Gastroesophageal sphincter (tissue), 4 donors: ENCODE measurements around the gene CGRRF1. TPM values are rescaled to one million over a fixed set of nuclear protein-coding genes. Genes with fewer than 3 reads are reported as not detected.

Source experiments
- ATAC-seq: fragments of 150-250 bp; one replicate; pipeline ENCODE4 v1.9.1; 2016; ENCODE audit warnings: mild to moderate bottlenecking, moderate library complexity
- H3K27ac ChIP-seq, 4 donors: fragments of 200-600 bp; sonication (generic) in 3 of 4; 1 replicate in 3 of 4; 2 replicates in 1 of 4; pipeline ENCODE4 v1.5.1; 2016 to 2019
- H3K27me3 ChIP-seq: fragments of 200-600 bp; sonication (generic); one replicate; pipeline ENCODE4 v1.5.1; 2019
- H3K36me3 ChIP-seq, 2 donors: fragments of 200-600 bp; sonication (generic); one replicate each; pipeline ENCODE4 v1.5.1; 2019; ENCODE audit warnings: control low read depth in 1 of 2
- H3K4me1 ChIP-seq, 3 donors: fragments of 200-600 bp; sonication (generic); 1 replicate in 2 of 3; 2 replicates in 1 of 3; pipeline ENCODE4 v1.5.1; 2016 to 2019; ENCODE audit warnings: control low read depth in 2 of 3
- H3K4me3 ChIP-seq, 2 donors: fragments of 200-600 bp; sonication (generic); one replicate each; pipeline ENCODE4 v1.5.1; 2019; ENCODE audit warnings: mild to moderate bottlenecking in 1 of 2, moderate library complexity in 1 of 2
- H3K9me3 ChIP-seq, 3 donors: fragments of 200-600 bp; sonication (generic); one replicate each; pipeline ENCODE4 v1.5.1; 2017 to 2019; ENCODE audit warnings: control low read depth in 2 of 3
- EP300 ChIP-seq: sonication (generic); formaldehyde crosslinking; IDR thresholded peaks from one replicate; pipeline ENCODE4 v1.6.1; 2017; ENCODE audit warnings: antibody characterized with exemption, mild to moderate bottlenecking
- POLR2A ChIP-seq, 2 donors: fragments of 450-650 bp; IDR thresholded peaks; one replicate each; pipeline ENCODE4 v1.6.1; 2017; ENCODE audit warnings: antibody characterized with exemption in 2 of 2, mild to moderate bottlenecking in 2 of 2, moderate library complexity in 1 of 2
- POLR2AphosphoS5 ChIP-seq: sonication (generic); formaldehyde crosslinking; IDR thresholded peaks from one replicate; pipeline ENCODE4 v1.6.1; 2017; ENCODE audit warnings: antibody characterized with exemption
- WGBS, 2 donors: methylation state at CpG; one replicate each; pipeline ENCODE4 v1.1.5; 2018; ENCODE audit warnings: low coverage in 1 of 2; 5-methylcytosine and 5-hydroxymethylcytosine counted together
- total RNA-seq, 4 donors: library from RNA; depleted of rRNA; stranded (reverse); fragments of >200 nt; gene quantifications; one replicate each; pipeline ENCODE4 v1.1.0, GENCODE V29; 2016
- TF ChIP-seq, protein P1 (sequence below), 4 experiments: fragments of 200-600 bp in 2 of 4; fragments of 450-650 bp in 2 of 4; sonication (generic) in 1 of 4; IDR thresholded peaks; one replicate each; pipeline ENCODE4 v1.5.1; 2017 to 2019; ENCODE audit warnings: antibody characterized with exemption in 4 of 4, mild to moderate bottlenecking in 2 of 4, moderate library complexity in 2 of 4

Gene CGRRF1
- total RNA-seq, 4 donors from 2014 or later: 12.3 to 32.8 (median 22.2) TPM

DNA sequence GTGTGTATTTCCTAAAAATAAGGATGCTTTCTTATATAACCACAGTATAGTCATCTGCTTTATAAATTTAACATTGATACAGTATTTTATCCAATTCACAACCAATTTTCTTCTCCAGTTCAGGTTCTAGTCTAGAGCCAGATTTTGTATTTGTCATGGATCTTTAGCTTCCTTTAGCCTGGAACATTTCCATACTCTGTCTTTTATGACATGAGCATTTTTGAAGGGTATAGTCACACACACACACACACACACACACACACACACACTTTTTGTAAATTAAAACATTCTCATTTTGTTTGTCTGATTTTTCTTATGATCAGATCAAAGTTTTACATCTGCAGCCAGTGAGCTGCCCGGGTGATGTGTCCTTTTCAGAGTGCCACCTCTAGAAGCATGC, 25.4 kb downstream of the CGRRF1 start:
- Histone ChIP-seq H3K4me3 (no peak overlapping the region), H3K9me3 (no peaks in the 10 kb centered on the region), H3K4me1 (no peaks in the 10 kb centered on the region), H3K36me3 (peaks cover 3 to 44% of the 10 kb centered on the region in 2 donors), H3K27me3 (no peaks in the 10 kb centered on the region), H3K27ac (no peak overlapping the region)
- 80 to 89% methylated on average over 1 of the region's 1 CpG for WGBS, 2 donors
- TF ChIP-seq, protein P1, sequence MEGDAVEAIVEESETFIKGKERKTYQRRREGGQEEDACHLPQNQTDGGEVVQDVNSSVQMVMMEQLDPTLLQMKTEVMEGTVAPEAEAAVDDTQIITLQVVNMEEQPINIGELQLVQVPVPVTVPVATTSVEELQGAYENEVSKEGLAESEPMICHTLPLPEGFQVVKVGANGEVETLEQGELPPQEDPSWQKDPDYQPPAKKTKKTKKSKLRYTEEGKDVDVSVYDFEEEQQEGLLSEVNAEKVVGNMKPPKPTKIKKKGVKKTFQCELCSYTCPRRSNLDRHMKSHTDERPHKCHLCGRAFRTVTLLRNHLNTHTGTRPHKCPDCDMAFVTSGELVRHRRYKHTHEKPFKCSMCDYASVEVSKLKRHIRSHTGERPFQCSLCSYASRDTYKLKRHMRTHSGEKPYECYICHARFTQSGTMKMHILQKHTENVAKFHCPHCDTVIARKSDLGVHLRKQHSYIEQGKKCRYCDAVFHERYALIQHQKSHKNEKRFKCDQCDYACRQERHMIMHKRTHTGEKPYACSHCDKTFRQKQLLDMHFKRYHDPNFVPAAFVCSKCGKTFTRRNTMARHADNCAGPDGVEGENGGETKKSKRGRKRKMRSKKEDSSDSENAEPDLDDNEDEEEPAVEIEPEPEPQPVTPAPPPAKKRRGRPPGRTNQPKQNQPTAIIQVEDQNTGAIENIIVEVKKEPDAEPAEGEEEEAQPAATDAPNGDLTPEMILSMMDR (IDR thresholded peaks at IDR 0.05): no peak
- TF ChIP-seq POLR2A (IDR thresholded peaks at IDR 0.05) (no peak), POLR2AphosphoS5 (no peak), EP300 (no peak)
- ATAC-seq: no peak

DNA sequence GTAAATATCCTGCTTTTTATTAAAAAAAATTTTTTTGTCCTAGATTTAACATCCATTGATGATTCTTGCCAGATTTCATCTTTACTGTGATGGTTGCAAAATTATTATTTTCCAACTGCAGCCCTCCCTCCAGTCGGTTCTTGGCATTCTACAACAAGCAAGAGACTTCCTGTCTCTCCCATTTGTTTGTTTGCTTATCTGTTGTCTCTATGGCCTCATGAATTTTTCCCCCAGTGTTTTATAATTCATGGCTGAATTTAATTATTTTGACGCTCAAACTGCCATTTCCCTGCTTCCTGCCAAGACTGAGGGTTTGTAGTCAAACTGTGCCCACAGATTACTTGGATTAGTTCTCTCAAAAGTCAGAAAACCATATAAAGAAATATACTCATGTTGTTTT, 25.9 kb downstream of the CGRRF1 start:
- H3K27ac ChIP-seq: no peak overlapping the region
- no peaks in the 10 kb centered on the region for H3K4me1 ChIP-seq
- H3K36me3 ChIP-seq: peaks cover 3 to 44% of the 10 kb centered on the region in 2 donors
- H3K4me3 ChIP-seq: no peak overlapping the region
- TF ChIP-seq, protein P1 (IDR thresholded peaks at IDR 0.05): no peak
- TF ChIP-seq POLR2AphosphoS5 (no peak), POLR2A (IDR thresholded peaks at IDR 0.05) (no peak), EP300 (no peak)
- ATAC-seq: no peak
- no peaks in the 10 kb centered on the region for H3K27me3 ChIP-seq
- WGBS, 2 donors: 48 to 52% methylated on average over 2 of the region's 2 CpGs
- no peaks in the 10 kb centered on the region for H3K9me3 ChIP-seq

DNA sequence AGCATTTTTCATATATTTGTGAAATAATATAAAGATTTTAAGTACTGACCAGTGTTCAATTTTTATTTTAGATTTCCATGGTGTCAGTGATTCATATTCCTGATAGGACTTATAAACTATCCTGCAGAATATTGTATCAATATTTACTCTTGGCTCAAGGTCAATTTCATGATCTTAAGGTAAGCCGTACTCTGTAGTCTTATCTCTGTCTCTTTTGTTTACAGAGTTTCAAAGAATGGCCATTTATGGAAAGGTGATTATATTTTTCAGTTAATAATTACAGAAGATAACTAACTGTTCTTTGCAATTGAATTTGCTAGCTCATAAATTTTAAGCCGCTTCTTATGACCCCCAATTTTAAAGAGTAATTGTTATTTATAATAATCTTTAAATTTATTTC, 27.9 kb downstream of the CGRRF1 start:
- Histone ChIP-seq H3K27ac (no peak overlapping the region), H3K4me1 (no peaks in the 10 kb centered on the region), H3K4me3 (no peak overlapping the region), H3K36me3 (peaks cover 3 to 45% of the 10 kb centered on the region in 2 donors), H3K27me3 (no peaks in the 10 kb centered on the region), H3K9me3 (no peaks in the 10 kb centered on the region)
- TF ChIP-seq, protein P1 (IDR thresholded peaks at IDR 0.05): no peak
- TF ChIP-seq EP300: no peak
- TF ChIP-seq POLR2A (IDR thresholded peaks at IDR 0.05): no peak
- TF ChIP-seq POLR2AphosphoS5: no peak
- ATAC-seq: no peak
- 57 to 72% methylated on average over 2 of the region's 2 CpGs for WGBS, 2 donors

DNA sequence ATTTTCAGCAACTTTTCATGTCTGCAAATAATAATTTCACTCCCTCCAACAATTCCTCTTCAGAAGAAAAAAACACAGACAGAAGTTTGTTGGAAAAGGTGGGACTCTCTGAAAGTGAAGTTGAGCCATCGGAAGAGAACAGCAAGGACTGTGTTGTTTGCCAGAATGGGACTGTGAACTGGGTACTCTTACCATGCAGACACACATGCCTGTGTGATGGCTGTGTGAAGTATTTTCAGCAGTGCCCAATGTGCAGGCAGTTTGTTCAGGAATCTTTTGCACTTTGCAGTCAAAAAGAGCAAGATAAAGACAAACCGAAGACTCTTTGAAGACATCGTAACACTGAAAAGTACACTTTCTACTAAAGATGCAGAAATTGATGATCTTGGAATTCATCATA, 28.3 kb downstream of the CGRRF1 start:
- H3K4me1 ChIP-seq: no peaks in the 10 kb centered on the region
- no peaks in the 10 kb centered on the region for H3K9me3 ChIP-seq
- TF ChIP-seq, protein P1 (IDR thresholded peaks at IDR 0.05): no peak
- TF ChIP-seq POLR2A (IDR thresholded peaks at IDR 0.05) (no peak), POLR2AphosphoS5 (no peak), EP300 (no peak)
- H3K36me3 ChIP-seq: peaks cover 3 to 45% of the 10 kb centered on the region in 2 donors
- no peak for ATAC-seq
- H3K4me3 ChIP-seq: no peak overlapping the region
- H3K27ac ChIP-seq: no peak overlapping the region
- 68 to 89% methylated on average over 3 of the region's 3 CpGs for whole genome bisulfite sequencing, 2 donors
- no peaks in the 10 kb centered on the region for H3K27me3 ChIP-seq

DNA sequence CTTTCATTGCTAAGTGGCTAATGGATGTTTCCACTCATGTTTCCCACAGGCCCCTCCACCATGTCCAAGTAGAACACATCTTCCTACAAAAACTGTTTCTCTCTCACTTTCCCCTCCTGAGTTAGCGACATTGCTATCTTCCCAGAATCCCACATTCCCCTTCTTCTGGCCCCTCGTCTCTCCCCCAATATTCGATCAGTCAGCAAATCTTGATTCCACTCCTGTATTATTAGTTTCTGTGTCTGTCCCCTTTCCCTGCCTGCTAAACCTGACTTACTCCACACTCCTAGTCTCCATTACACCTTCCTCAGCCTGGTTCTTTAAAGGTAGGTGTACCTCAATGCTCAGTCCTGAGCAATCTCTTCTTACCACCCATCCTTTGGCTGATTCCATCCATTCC, 37.9 kb downstream of the CGRRF1 start:
- Histone ChIP-seq H3K36me3 (no peaks in the 10 kb centered on the region), H3K4me1 (peaks cover 0 to 5% (median 0%) of the 10 kb centered on the region in 3 donors), H3K27me3 (no peaks in the 10 kb centered on the region), H3K9me3 (no peaks in the 10 kb centered on the region), H3K27ac (no peak overlapping the region), H3K4me3 (no peak overlapping the region)
- TF ChIP-seq, protein P1 (IDR thresholded peaks at IDR 0.05): no peak
- TF ChIP-seq POLR2A (IDR thresholded peaks at IDR 0.05) (no peak), EP300 (no peak)
- 90 to 96% methylated on average over 3 of the region's 3 CpGs for WGBS, 2 donors
- ATAC-seq: no peak
